Neural cell (in vitro differentiated cells): ENCODE data around the gene INPP5B.

ENCODE experiments used
- EP300 ChIP-seq: fragments of 450-650 bp; conservative IDR thresholded peaks from 2 replicates; pipeline ENCODE4 v1.6.1; 2014; ENCODE audit warnings: antibody characterized with exemption, mild to moderate bottlenecking, moderate library complexity; ENCODE audit not compliant: poor library complexity, severe bottlenecking
- EZH2 ChIP-seq: fragments of 200-600, 300-800 bp; shearing (Covaris generic), sonication (generic); IDR thresholded peaks from 2 replicates; pipeline ENCODE4 v1.6.1; 2014; ENCODE audit warnings: antibody characterized with exemption, low read length, borderline replicate concordance, mild to moderate bottlenecking; ENCODE audit not compliant: insufficient read depth, poor library complexity, severe bottlenecking
- POLR2AphosphoS5 ChIP-seq: IDR thresholded peaks from 2 replicates; pipeline ENCODE4 v1.6.1; 2012
- TF ChIP-seq, protein P1 (sequence below): fragments of 450-650 bp; IDR thresholded peaks from 2 replicates; pipeline ENCODE4 v1.5.1; 2014; ENCODE audit warnings: antibody characterized with exemption, mild to moderate bottlenecking, moderate library complexity; ENCODE audit not compliant: poor library complexity, severe bottlenecking

DNA sequence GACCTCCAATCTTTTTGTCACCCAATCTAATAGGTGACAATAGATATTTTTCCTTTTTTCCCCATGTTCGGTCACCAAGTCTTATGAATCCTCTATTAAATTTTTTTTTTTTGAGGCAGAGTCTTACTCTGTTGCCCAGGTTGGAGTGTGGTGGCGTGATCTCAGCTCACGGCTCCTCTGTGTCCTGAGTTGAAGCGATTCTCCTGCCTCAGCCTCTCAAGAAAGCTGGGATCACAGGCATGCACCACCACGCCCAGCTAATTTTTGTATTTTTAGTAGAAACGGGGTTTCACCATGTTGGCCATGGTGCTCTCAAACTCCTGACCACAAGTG, 45.0 kb downstream of the INPP5B start:
- TF ChIP-seq EZH2, result no peak
- TF ChIP-seq POLR2AphosphoS5, result no peak
- TF ChIP-seq, protein P1, sequence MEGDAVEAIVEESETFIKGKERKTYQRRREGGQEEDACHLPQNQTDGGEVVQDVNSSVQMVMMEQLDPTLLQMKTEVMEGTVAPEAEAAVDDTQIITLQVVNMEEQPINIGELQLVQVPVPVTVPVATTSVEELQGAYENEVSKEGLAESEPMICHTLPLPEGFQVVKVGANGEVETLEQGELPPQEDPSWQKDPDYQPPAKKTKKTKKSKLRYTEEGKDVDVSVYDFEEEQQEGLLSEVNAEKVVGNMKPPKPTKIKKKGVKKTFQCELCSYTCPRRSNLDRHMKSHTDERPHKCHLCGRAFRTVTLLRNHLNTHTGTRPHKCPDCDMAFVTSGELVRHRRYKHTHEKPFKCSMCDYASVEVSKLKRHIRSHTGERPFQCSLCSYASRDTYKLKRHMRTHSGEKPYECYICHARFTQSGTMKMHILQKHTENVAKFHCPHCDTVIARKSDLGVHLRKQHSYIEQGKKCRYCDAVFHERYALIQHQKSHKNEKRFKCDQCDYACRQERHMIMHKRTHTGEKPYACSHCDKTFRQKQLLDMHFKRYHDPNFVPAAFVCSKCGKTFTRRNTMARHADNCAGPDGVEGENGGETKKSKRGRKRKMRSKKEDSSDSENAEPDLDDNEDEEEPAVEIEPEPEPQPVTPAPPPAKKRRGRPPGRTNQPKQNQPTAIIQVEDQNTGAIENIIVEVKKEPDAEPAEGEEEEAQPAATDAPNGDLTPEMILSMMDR, result no peak
- no peak for TF ChIP-seq EP300
